Psoas muscle (tissue), 8 donors: ENCODE measurements around the gene FAM149A. TPM values are rescaled to one million over a fixed set of nuclear protein-coding genes. Genes with fewer than 3 reads are reported as not detected.

Experiments used
- ATAC-seq, 4 donors: fragments of 200-7000 bp; cut with Tn5 transposase; one replicate each; pipeline ENCODE4 v1.9.1; 2020; ENCODE audit warnings: moderate library complexity in 3 of 4, mild to moderate bottlenecking in 2 of 4
- DNase-seq, 2 donors: peaks; one replicate each; pipeline ENCODE4 v3.0.0-alpha.2; 2020
- H3K27ac ChIP-seq: fragments of 200-600 bp; one replicate; pipeline ENCODE4 v1.8.0; 2022
- H3K27me3 ChIP-seq, 3 donors: fragments of 200-600 bp in 1 of 3; one replicate each; pipeline versions ENCODE4 v1.6.1 to v1.8.0; 2013 to 2022; ENCODE audit warnings: low read length in 2 of 3, mild to moderate bottlenecking in 2 of 3, moderate library complexity in 1 of 3; ENCODE audit not compliant: insufficient read depth in 3 of 3
- H3K36me3 ChIP-seq, 2 donors: fragments of 200-600 bp in 1 of 2; one replicate each; pipeline versions ENCODE4 v1.6.1 to v1.8.0; 2013 to 2022; ENCODE audit warnings: low read depth in 1 of 2, mild to moderate bottlenecking in 1 of 2, moderate library complexity in 1 of 2; ENCODE audit not compliant: insufficient read depth in 1 of 2
- H3K4me1 ChIP-seq: fragments of 200-600 bp; one replicate; pipeline ENCODE4 v1.8.0; 2022
- H3K4me3 ChIP-seq: fragments of 200-600 bp; one replicate; pipeline ENCODE4 v1.8.0; 2022; ENCODE audit warnings: mild to moderate bottlenecking
- H3K9me3 ChIP-seq: fragments of 200-600 bp; one replicate; pipeline ENCODE4 v1.8.0; 2022
- whole genome bisulfite sequencing, 3 donors: extraction: QIAGEN DNeasy Blood & Tissue Kit; methylation state at CpG; one replicate each; pipeline versions ENCODE4 v1.1.6 to v1.1.7; 2013; 5-methylcytosine and 5-hydroxymethylcytosine counted together
- intact Hi-C, 2 donors: fragments of 100-400 bp; cut with DNase I; formaldehyde crosslinking; loops; one replicate each; pipeline versions ENCODE4 v1.11.0 to v1.14.2; 2022
- long read RNA-seq, 2 donors: library from polyadenylated mRNA; unstranded; transcript quantifications; one replicate each; pipeline ENCODE4 v2.0.0, GENCODE V29; 2021
- polyA plus RNA-seq, 3 donors: library from polyadenylated mRNA; stranded (reverse); fragments of 200-250 nt; gene quantifications; one replicate each; pipeline ENCODE4 v1.2.3, GENCODE V29; 2013
- total RNA-seq, 4 donors: library from RNA; stranded (reverse); fragmentation: NEBNext Ultra II Directional in 2 of 4; extraction: Animal tissue kit (Norgen Biotek cat#: 25700) in 2 of 4; gene quantifications; one replicate each; pipeline versions ENCODE4 v1.2.1 to v1.2.4, GENCODE V29; 2021 to 2023
- TF ChIP-seq, protein P1 (sequence below): fragments of 200-600 bp; IDR thresholded peaks from one replicate; pipeline ENCODE4 v1.8.0; 2022; ENCODE audit warnings: antibody characterized with exemption
- donor health status: healthy with polysubstance abuse.
- donor health status: DM: no; HTN: no; CAD: no; lungs with moderate emphysema.
- donor health status: Bipolar disorder and iron deficiency.
- donor health status: healthy.
- donor health status: DM: yes; HTN: yes; CAD: no.
- donor health status: DM: no; HTN: no; CAD: no.
- donor health status: DM: no; HTN: no; CAD: no.
- donor health status: DM: yes; HTN: yes; CAD: no.

Gene FAM149A
- total RNA-seq (1 to 10 TPM; 3.3 to 9.0 (median 7.8) TPM), polyA plus RNA-seq (1 to 10 TPM; 1.0 to 5.8 (median 3.4) TPM)
- long read RNA-seq, donor 1, partial matches to known transcripts = 2 of 9 reads
- long read RNA-seq, donor 1, other reads (novel, unspliced or antisense) = 3 of 9 reads
- long read RNA-seq, donor 2, transcript FAM149A-215 (14 exons, 2,070 nt) = major isoform, 5 of 18 reads
- long read RNA-seq, donor 2, transcript FAM149A-201 (14 exons, 2,708 nt) = major isoform, 5 of 18 reads
- long read RNA-seq, donor 2, partial matches to known transcripts = 0 of 18 reads
- long read RNA-seq, donor 2, other reads (novel, unspliced or antisense) = 8 of 18 reads

DNA sequence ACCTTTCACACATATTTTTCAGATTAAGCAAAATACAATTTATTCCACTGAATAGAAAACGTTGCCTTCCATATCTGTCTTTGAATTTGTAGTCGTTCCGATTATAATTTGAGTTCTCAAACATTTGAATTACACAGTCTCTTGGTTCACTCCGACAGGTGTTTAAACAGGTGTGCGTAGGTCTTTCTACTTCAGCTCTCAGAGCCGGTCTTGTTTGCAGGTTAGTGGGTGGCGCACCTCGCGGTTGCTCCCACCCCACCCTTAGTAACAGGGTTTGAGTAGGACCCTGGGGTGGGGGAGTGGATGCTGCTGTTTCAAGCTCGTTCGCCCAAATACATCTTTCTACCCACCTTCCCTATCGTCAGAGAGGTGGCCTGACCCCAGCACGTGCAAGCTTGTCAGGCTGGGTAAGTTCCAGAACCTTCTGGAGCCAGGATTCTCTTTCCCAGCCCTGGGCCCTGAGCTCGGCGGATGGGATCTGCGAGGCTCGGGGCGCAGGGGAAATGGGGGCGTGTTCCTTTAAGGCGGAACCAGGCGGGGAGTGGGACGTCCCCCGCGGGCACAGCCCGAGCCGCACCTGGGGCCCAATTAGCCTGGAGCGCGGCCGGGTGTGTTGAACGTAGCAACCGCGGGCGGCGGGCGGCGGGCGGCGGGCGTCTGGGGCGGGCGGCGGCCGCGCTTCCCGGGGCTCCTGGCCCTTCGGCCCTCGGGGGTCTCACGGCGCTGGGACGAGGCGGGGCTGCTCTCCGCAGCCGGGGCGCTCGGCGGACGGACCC lies at the start of gene FAM149A:
Gene FAM149A (plus strand): TSS at position 591 of the 776 bp plus-strand sequence.
- Histone ChIP-seq H3K27me3 (peaks cover 2 to 50% (median 17%) of the 10 kb centered on the region in 3 donors), H3K4me1 (no peaks in the 10 kb centered on the region), H3K4me3 (peak within 1 kb of the TSS; percentile 59), H3K27ac (no peak within 1 kb of the TSS), H3K36me3 (no peaks in the 10 kb centered on the region), H3K9me3 (no peaks in the 10 kb centered on the region)
- DNase-seq = peak; percentile 25 to 53
- intact Hi-C loops = no loop called here
- TF ChIP-seq, protein P1, sequence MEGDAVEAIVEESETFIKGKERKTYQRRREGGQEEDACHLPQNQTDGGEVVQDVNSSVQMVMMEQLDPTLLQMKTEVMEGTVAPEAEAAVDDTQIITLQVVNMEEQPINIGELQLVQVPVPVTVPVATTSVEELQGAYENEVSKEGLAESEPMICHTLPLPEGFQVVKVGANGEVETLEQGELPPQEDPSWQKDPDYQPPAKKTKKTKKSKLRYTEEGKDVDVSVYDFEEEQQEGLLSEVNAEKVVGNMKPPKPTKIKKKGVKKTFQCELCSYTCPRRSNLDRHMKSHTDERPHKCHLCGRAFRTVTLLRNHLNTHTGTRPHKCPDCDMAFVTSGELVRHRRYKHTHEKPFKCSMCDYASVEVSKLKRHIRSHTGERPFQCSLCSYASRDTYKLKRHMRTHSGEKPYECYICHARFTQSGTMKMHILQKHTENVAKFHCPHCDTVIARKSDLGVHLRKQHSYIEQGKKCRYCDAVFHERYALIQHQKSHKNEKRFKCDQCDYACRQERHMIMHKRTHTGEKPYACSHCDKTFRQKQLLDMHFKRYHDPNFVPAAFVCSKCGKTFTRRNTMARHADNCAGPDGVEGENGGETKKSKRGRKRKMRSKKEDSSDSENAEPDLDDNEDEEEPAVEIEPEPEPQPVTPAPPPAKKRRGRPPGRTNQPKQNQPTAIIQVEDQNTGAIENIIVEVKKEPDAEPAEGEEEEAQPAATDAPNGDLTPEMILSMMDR = no peak
- 17 to 40% (median 28%) methylated on average over 27 to 57 of the region's 57 CpGs for WGBS, 3 donors
- ATAC-seq = peak in 3 of 4 donors; percentile 26 to 51 (median 28)

DNA sequence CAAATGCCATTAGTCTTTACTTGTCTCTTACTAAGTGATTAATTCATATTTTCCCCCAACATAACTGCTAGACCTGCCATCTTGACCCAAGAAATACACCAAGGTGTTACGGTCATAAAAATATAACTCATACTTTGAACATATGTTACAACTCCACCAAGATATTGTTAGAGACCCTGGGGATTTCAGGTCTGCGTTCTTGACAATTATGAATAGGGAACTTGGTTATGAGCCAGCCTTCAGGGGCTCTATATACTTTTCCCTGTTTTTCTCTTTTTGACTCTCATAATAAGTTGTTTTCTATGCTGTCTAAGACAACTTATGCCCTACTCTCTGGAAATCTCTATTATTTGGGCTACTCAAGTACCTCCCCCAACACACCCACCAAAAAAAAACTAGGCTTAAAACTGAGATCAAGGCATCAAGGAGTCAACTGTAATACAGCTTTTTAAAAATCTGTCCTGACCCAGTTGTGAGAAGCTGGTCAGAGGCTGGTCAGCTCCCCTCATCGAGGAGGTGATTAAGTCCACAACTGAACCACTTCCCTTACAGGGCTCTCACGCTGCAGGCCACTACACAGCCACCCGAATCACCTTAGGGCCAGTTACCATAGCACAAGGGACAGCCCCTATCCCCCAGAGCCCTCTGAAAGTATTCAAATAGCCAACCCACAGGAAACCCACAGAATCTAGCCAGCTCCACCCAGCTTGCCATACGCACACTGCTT lies 46.1 kb upstream of the FAM149A start:
- WGBS, 3 donors = 78 to 86% (median 83%) methylated on average over 6 of the region's 6 CpGs
- intact Hi-C loops = no loop called here
- TF ChIP-seq, protein P1 = no peak
- no peaks in the 10 kb centered on the region for H3K9me3 ChIP-seq
- no peaks in the 10 kb centered on the region for H3K27me3 ChIP-seq
- ATAC-seq = no peak
- no peak overlapping the region for H3K4me3 ChIP-seq
- no peaks in the 10 kb centered on the region for H3K4me1 ChIP-seq
- DNase-seq = no peak
- no peaks in the 10 kb centered on the region for H3K36me3 ChIP-seq
- no peak overlapping the region for H3K27ac ChIP-seq

DNA sequence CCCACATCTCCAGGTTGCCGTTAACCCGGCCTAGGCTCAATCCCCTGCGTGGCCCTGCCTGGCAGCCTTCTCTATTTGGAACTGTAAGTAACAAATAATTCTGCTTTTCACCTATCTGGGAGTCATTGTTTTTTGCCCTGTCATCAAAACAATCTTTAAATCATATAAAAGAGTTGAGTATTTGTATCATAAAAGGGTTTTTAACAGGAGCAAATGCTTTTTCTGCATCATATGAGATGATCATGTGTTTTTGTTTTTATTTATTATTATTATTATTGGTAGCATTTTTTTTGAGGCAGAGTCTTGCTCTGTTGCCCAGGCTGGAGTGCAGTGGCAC lies 45.6 kb upstream of the FAM149A start:
- ATAC-seq (no peak), DNase-seq (no peak)
- Histone ChIP-seq H3K27ac (no peak overlapping the region), H3K36me3 (no peaks in the 10 kb centered on the region), H3K27me3 (no peaks in the 10 kb centered on the region), H3K9me3 (no peaks in the 10 kb centered on the region), H3K4me1 (no peaks in the 10 kb centered on the region), H3K4me3 (no peak overlapping the region)
- intact Hi-C loops = no loop called here
- TF ChIP-seq, protein P1 = no peak
- WGBS, 3 donors = 93 to 97% (median 95%) methylated on average over 3 of the region's 3 CpGs

DNA sequence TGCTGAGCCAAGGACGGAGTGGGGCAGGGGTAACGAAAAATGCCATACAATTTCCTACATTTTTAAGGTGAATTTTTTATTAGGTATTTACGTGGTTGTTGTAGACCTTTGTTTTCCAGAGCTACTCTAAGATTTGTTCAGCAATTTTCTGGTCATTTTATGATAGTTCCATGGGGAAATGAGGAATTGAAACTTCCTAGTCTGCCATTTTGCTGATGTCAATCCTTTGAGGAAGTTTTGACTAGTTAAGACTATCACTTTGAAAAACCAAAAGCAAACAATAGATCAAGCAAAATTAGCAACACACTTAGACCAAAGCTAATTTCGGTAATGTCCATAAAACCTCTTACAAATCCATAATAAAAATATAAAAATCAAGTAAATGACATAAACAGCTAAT lies 42.6 kb upstream of the FAM149A start:
- H3K4me1 ChIP-seq = no peaks in the 10 kb centered on the region
- no peaks in the 10 kb centered on the region for H3K27me3 ChIP-seq
- no peak for DNase-seq
- no peaks in the 10 kb centered on the region for H3K9me3 ChIP-seq
- H3K27ac ChIP-seq = no peak overlapping the region
- WGBS, 3 donors = 89 to 93% (median 90%) methylated on average over 4 of the region's 4 CpGs
- TF ChIP-seq, protein P1 = no peak
- H3K36me3 ChIP-seq = no peaks in the 10 kb centered on the region
- H3K4me3 ChIP-seq = no peak overlapping the region
- no peak for ATAC-seq
- intact Hi-C loops = no loop called here
